ENCODE measurements around the gene SYNE4.

DNA sequence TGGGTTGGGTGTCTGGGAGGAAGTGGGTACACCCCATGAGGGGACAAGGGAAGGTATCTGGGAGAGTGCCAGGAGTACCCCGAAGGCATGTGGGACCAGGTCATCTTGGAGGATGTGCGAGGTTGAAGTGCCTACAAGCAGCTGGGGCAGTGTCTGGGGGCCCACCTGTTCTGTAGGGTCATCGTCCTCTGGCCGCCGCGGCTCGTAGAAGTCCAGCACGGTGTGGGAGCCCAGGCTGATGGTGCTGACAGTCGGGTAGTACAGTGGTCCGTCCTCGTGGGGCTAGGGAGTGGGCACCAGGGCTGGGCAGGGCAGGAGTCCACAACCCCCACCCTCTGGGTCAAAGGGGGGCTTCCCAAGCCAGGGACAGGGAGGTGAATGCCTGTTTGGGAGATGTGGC lies 1.8 kb upstream of the SYNE4 start:
- TF ChIP-seq EZH2 (IDR thresholded peaks at IDR 0.05; ENCODE audit: insufficient read depth, poor library complexity, severe bottlenecking) (no peak), EZH2phosphoT487 (IDR thresholded peaks at IDR 0.05; ENCODE audit: insufficient read depth, low read depth) (no peak)

All from GM23248 (cell line).